ENCODE measurements around the gene IL17C.

Gene IL17C

DNA sequence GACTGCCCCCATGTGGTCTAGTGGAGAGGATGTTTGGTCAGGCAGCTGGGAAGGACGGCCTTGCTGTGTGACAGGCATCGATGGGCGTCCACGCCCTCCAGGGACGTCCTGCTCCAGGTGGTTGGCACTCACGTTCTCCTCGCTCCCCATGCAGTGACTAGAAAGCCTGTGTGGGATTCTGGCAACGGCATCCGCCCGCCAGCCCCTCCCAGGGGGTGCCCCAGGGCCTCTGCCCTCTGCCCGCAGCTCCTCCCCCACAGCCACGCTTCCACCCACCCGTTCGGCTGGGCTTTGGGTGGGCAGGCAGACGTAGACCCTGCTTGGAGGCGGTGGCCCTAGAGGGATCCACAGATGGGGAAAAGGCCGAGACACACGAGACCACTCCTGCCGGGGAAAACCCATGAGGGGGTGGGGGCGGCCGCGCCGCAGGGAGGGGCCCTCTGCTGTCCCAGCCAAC, 4.7 kb upstream of the IL17C start:
- peaks cover 37 to 49% (median 47%) of the 10 kb centered on the region in 3 donors for H3K36me3 ChIP-seq
- peak overlapping the region in 1 of 2 donors; percentile 44 for H3K4me3 ChIP-seq
- peaks cover 0 to 16% (median 14%) of the 10 kb centered on the region in 4 donors for H3K4me1 ChIP-seq
- no peaks in the 10 kb centered on the region for H3K9me3 ChIP-seq
- H3K27me3 ChIP-seq: peaks cover 0 to 47% of the 10 kb centered on the region in 2 donors
- TF ChIP-seq, protein P1, sequence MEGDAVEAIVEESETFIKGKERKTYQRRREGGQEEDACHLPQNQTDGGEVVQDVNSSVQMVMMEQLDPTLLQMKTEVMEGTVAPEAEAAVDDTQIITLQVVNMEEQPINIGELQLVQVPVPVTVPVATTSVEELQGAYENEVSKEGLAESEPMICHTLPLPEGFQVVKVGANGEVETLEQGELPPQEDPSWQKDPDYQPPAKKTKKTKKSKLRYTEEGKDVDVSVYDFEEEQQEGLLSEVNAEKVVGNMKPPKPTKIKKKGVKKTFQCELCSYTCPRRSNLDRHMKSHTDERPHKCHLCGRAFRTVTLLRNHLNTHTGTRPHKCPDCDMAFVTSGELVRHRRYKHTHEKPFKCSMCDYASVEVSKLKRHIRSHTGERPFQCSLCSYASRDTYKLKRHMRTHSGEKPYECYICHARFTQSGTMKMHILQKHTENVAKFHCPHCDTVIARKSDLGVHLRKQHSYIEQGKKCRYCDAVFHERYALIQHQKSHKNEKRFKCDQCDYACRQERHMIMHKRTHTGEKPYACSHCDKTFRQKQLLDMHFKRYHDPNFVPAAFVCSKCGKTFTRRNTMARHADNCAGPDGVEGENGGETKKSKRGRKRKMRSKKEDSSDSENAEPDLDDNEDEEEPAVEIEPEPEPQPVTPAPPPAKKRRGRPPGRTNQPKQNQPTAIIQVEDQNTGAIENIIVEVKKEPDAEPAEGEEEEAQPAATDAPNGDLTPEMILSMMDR (IDR thresholded peaks at IDR 0.05): no peak
- intact Hi-C loops (cut with DNase I; ENCODE audit: low total_unique reads): no loop called here
- DNase-seq: peak in 1 of 2 donors; percentile 37
- H3K27ac ChIP-seq: no peak overlapping the region

DNA sequence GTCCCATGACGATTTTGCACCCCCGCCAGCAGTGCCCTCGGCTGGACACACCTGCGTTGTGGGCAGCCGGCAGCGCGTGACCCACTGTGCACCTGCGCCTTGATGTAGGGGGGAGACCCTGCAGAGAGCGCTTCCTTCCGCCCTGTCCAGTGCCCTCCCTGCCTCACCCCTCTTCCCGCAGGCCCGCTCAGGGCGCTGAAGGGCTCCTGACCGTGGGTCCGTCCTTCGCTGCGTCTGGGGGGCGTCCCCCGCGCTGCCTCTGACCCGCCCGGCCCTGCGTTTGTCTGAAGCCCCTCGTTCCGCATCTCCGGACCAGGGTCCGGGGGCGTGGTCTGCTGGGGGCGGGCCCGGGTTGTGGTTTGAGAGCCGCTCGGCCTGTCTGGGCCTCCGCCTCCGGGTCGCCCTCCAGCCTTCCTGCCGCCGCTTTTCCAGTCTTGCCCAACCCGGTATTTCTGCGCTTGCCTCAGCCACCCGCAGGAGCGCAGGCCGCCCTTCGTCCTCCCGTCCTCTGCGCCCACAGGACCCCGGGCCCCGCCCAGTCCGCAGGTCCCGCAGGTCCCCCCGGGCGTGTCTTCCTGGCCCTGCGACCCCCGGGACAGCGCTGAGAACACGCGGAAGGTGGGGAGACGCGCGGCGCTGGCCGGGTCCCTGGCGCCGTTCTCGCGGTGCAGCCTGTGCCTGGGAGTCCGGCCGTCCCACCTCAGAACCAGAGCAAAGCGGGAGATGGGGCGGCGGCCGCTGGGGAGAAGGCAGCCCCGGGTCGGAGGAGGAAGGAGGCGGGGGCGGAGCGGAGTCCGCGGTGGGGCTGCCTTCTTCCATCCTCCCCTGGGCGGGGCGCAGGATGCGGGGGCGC, 4.0 kb upstream of the IL17C start:
- H3K27me3 ChIP-seq: peaks cover 0 to 54% of the 10 kb centered on the region in 2 donors

DNA sequence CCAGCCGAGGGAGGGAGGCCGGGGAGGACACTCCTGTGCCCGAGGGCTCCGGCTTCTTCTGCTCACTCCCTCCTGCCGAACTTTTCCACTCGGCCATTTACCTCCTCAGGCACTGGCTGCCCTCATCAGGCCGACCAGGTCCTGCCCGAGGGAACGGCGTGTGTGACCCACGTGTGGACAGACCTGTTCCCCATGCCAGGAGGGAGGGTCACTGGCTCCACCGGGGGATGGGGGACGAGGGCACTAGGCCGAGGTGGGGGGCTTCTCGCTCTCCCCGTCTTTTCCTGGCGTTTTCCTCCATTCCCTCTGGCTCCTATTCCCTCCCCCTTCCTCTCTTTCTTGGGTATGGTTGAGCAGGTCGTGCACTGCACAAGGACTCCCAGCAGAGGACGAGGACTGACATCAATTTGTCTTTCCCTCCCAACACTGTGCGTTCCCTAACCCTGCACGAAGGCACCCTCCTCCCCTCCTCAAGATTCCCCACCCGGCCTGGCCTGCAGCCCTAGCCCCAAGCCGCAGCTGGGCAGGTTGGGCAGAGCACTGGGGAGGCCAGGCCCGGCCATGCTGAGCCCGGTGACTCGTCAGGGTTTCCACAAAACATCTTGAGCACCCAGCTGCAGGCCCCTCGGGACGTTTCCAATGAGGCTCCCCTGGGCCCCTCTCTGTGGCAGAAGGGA, 3.2 kb upstream of the IL17C start:
- Histone ChIP-seq H3K4me1 (peaks cover 0 to 16% (median 14%) of the 10 kb centered on the region in 4 donors), H3K9me3 (no peaks in the 10 kb centered on the region), H3K27ac (no peak overlapping the region), H3K27me3 (peaks cover 0 to 62% of the 10 kb centered on the region in 2 donors), H3K36me3 (peaks cover 24 to 34% (median 32%) of the 10 kb centered on the region in 3 donors), H3K4me3 (peak overlapping the region; percentile 30 to 44)
- DNase-seq: no peak
- intact Hi-C loops (cut with DNase I; ENCODE audit: low total_unique reads): no loop called here
- TF ChIP-seq, protein P1 (IDR thresholded peaks at IDR 0.05): no peak

More for the DNA sequence above, 4.0 kb upstream of the IL17C start:
- Histone ChIP-seq H3K4me1 (peaks cover 0 to 16% (median 14%) of the 10 kb centered on the region in 4 donors), H3K9me3 (no peaks in the 10 kb centered on the region), H3K36me3 (peaks cover 32 to 42% (median 40%) of the 10 kb centered on the region in 3 donors), H3K27ac (no peak overlapping the region), H3K4me3 (peak overlapping the region; percentile 30 to 44)
- TF ChIP-seq, protein P1 (IDR thresholded peaks at IDR 0.05): no peak
- intact Hi-C loops (cut with DNase I; ENCODE audit: low total_unique reads): no loop called here
- no peak for DNase-seq

DNA sequence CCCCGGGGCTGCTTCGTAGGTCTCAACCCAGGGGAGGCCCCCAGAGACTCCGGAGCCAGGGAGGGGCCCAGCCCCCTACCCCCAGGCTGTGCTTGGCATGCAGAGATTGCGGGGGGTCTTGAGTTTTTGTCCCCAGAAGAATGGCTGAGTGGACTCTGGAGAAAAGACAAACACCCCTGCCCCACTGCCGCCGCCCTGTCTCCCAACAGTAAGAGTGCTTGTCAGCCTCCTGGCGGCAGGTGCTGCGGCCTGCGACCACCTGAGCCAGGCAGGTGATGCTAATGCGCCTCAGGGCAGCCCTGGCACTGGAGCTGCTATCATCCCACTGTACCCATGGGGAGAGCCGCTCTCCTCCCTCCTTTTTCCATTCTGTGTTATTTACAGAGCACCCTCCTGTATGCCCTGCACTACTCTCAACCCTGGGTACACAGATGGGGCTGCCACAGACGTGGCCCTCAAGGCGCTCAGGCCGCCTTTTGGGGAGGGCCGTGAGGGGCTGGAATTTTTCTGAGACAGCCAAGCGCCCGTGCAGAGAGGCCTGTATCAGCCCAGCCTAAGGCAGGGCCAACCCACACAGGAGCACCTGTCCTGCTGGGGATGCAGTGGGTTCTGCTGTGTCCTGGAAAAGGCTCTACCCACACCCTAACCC, 2.6 kb upstream of the IL17C start:
- Histone ChIP-seq H3K4me1 (peaks cover 0 to 16% (median 14%) of the 10 kb centered on the region in 4 donors), H3K36me3 (peaks cover 18 to 28% (median 26%) of the 10 kb centered on the region in 3 donors), H3K27me3 (peaks cover 0 to 68% of the 10 kb centered on the region in 2 donors), H3K9me3 (no peaks in the 10 kb centered on the region), H3K27ac (no peak overlapping the region), H3K4me3 (no peak overlapping the region)
- DNase-seq: no peak
- TF ChIP-seq, protein P1 (IDR thresholded peaks at IDR 0.05): no peak
- intact Hi-C loops (cut with DNase I; ENCODE audit: low total_unique reads): no loop called here

DNA sequence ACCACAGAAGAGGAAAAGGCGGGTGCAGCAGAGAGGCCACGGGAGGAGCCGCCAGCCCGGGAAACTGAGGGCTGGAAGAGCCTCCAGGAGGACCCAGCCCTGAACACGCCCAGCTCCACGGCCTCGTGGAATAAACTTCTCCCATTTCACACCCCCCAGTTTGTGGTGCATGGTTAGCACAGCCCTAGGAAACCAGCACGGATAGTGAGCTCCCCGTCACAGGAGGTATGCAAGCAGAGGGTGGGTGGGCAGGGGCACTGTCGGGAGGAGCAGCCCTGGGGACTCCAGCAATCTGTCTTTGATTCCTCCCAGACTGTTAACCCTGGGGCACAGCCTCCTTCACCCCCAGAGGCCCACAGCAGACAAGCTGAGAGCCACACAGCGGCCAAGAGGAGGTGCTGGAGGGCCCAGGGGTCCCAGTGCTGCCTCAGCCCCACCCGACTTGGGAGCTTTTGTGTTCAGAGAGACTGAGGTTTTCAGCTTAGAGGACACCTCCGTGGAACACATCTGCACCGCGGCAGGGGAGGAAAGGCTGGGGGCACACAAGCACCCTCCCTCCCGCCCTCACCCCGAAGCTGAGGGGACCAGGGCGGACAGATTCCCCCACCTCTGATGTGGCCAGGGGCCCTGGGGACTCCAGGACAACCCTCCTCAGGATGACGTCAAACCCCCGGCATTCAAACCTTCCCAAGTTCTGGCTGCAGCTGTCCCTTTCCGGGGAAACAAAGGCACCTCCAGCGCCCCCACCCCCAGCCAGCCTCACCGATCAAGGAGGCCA, 1.7 kb upstream of the IL17C start:
- H3K27me3 ChIP-seq: peaks cover 0 to 73% of the 10 kb centered on the region in 2 donors
- intact Hi-C loops (cut with DNase I; ENCODE audit: low total_unique reads): no loop called here
- TF ChIP-seq, protein P1 (IDR thresholded peaks at IDR 0.05): no peak
- no peak overlapping the region for H3K27ac ChIP-seq
- no peak for DNase-seq
- H3K4me3 ChIP-seq: no peak overlapping the region
- H3K36me3 ChIP-seq: peaks cover 9 to 19% (median 17%) of the 10 kb centered on the region in 3 donors
- peaks cover 0 to 16% (median 14%) of the 10 kb centered on the region in 4 donors for H3K4me1 ChIP-seq
- no peaks in the 10 kb centered on the region for H3K9me3 ChIP-seq
